Endothelial cell of umbilical vein (primary cell): ENCODE results near the gene CS.

ENCODE experiments used
- CTCF ChIP-seq, 2 donors: IDR thresholded peaks; 1 replicate in 1 of 2; 2 replicates in 1 of 2; pipeline ENCODE4 v1.5.1; 2011; ENCODE audit warnings: low read length in 2 of 2, mild to moderate bottlenecking in 2 of 2, moderate library complexity in 2 of 2, control low read depth in 1 of 2, inconsistent platforms in 1 of 2, low read depth in 1 of 2; ENCODE audit not compliant: insufficient read depth in 1 of 2; ENCODE audit errors: extremely low read depth in 1 of 2
- POLR2AphosphoS5 ChIP-seq: IDR thresholded peaks from 2 replicates; pipeline ENCODE4 v1.6.1; 2012; ENCODE audit warnings: low read depth, mild to moderate bottlenecking, control low read depth, low read length, moderate library complexity; ENCODE audit not compliant: insufficient read depth

GRCh38 chr12:56286044-56286830 lies 13.9 kb downstream of the CS start:
- TF ChIP-seq CTCF (IDR thresholded peaks at IDR 0.05; ENCODE audit: extremely low read depth in 1 of 2, insufficient read depth in 1 of 2, low read depth in 1 of 2, low read length in 2 of 2) (no peak), POLR2AphosphoS5 (no peak)
